OCI-LY1 (cell line): Measurements from ENCODE around the gene CHST12.

ENCODE experiments used
- H2AFZ ChIP-seq: fragments of 200-600 bp; sonication (generic), shearing (Covaris generic); 2 replicates; pipeline ENCODE4 v1.6.0; 2014; ENCODE audit warnings: antibody characterized with exemption, mild to moderate bottlenecking, low read length
- H3F3A ChIP-seq: fragments of 200-600 bp; sonication (generic), shearing (Covaris generic); 2 replicates; pipeline ENCODE4 v1.6.0; 2014; ENCODE audit warnings: mild to moderate bottlenecking, antibody characterized with exemption, low read length, moderate library complexity; ENCODE audit not compliant: insufficient read depth
- H3K27ac ChIP-seq: fragments of 200-600 bp; sonication (generic); 2 replicates; pipeline ENCODE4 v1.5.1; 2014; ENCODE audit warnings: low read length, mixed run types, mild to moderate bottlenecking, low read depth; ENCODE audit not compliant: poor library complexity, severe bottlenecking
- H3K27me3 ChIP-seq: fragments of 200-600 bp; sonication (generic); 2 replicates; pipeline ENCODE4 v1.6.0; 2014; ENCODE audit warnings: antibody characterized with exemption, mild to moderate bottlenecking, low read length, moderate library complexity; ENCODE audit not compliant: insufficient read depth
- H3K36me3 ChIP-seq: fragments of 200-600 bp; sonication (generic); 2 replicates; pipeline ENCODE4 v1.6.1; 2014; ENCODE audit warnings: mild to moderate bottlenecking, antibody characterized with exemption, low read length, moderate library complexity, mixed read lengths; ENCODE audit not compliant: insufficient read depth
- H3K4me1 ChIP-seq: fragments of 200-600 bp; sonication (generic); 2 replicates; pipeline ENCODE4 v1.5.1; 2014; ENCODE audit warnings: mild to moderate bottlenecking, low read length, moderate library complexity; ENCODE audit not compliant: insufficient read depth, severe bottlenecking
- H3K4me2 ChIP-seq: fragments of 200-600 bp; sonication (generic), shearing (Covaris generic); 2 replicates; pipeline ENCODE4 v1.6.1; 2014; ENCODE audit warnings: low read length
- H3K4me3 ChIP-seq: fragments of 200-600 bp; sonication (generic); 2 replicates; pipeline ENCODE4 v1.5.1; 2014; ENCODE audit warnings: low read length, low read depth, mild to moderate bottlenecking, mixed read lengths; ENCODE audit not compliant: poor library complexity, severe bottlenecking
- H3K79me2 ChIP-seq: fragments of 200-600 bp; shearing (Covaris generic); 2 replicates; pipeline ENCODE4 v1.6.1; 2016; ENCODE audit warnings: mixed run types, low read length, mixed read lengths; ENCODE audit not compliant: insufficient read depth
- H3K9ac ChIP-seq: fragments of 200-600 bp; sonication (generic), shearing (Covaris generic); 2 replicates; pipeline ENCODE4 v1.6.1; 2014; ENCODE audit warnings: mild to moderate bottlenecking, low read length, mixed read lengths
- H3K9me2 ChIP-seq: fragments of 200-600 bp; sonication (generic), shearing (Covaris generic); 2 replicates; pipeline ENCODE4 v1.6.1; 2014; ENCODE audit warnings: low read depth, mild to moderate bottlenecking, low read length, mixed read lengths
- H3K9me3 ChIP-seq: fragments of 200-600 bp; shearing (Covaris generic); 2 replicates; pipeline ENCODE4 v1.6.1; 2014; ENCODE audit warnings: low read length, mixed read lengths
- H4K20me1 ChIP-seq: fragments of 200-600 bp; sonication (generic), shearing (Covaris generic); 2 replicates; pipeline ENCODE4 v1.6.0; 2016; ENCODE audit warnings: mild to moderate bottlenecking, low read length; ENCODE audit not compliant: insufficient read depth
- EZH2 ChIP-seq: fragments of 200-600 bp; sonication (generic), shearing (Covaris generic); IDR thresholded peaks from 2 replicates; pipeline ENCODE4 v1.8.0; 2017; ENCODE audit warnings: borderline replicate concordance, mixed run types, mild to moderate bottlenecking, antibody characterized with exemption, low read length, moderate library complexity, mixed read lengths
- TF ChIP-seq, protein P1 (sequence below): fragments of 200-600 bp; sonication (generic), shearing (Covaris generic); IDR thresholded peaks from 2 replicates; pipeline ENCODE4 v1.5.1; 2017; ENCODE audit warnings: mild to moderate bottlenecking, antibody characterized with exemption, low read length, moderate library complexity, mixed read lengths

CHST12 gene

DNA sequence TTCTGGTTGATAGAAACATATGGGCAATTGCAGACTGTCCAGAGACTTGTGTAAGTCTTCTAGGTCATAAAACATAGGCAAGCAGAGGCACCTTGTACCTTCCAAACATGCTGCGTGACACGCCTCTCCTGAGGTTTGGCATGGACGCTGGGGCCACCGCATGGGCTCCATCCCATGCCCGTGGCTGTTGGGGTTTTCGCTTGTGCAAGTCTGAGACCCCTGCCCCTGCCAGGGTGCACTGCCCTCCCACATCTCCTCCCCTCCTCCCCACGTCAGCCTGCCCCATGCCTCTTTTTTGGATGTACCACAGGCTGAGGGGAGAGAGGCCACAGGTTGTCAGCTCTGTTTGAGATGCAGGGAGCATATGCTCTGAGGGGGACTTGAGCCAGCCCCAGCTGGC lies 29.8 kb upstream of the CHST12 start:
- H4K20me1 ChIP-seq, result no peaks in the 10 kb centered on the region

DNA sequence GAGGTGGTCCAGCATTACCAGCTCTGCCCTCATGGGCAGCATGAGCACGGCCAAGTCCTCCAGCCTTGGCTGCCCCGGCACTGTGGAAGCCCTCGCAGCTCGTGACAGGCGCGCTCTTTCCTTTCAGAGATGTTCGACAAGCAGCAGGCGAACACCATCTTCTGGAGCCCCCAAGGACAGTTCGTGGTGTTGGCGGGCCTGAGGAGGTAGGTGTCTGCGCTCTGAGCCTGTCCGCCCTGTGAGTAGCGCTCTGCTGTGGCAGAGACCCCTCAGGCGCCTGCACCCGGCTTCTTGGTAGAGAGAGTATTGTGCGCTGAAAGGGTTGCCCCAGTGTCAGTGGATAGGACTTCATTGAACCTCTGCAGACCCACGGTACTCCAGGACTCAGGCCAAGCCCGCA lies 29.0 kb upstream of the CHST12 start:
- no peak overlapping the region for H3K4me2 ChIP-seq
- H3F3A ChIP-seq, result no peaks in the 10 kb centered on the region
- H3K9ac ChIP-seq, result no peak overlapping the region
- no peaks in the 10 kb centered on the region for H3K4me1 ChIP-seq
- peaks cover 93% of the 10 kb centered on the region for H3K36me3 ChIP-seq
- no peaks in the 10 kb centered on the region for H3K27me3 ChIP-seq
- no peak for TF ChIP-seq EZH2
- TF ChIP-seq, protein P1, sequence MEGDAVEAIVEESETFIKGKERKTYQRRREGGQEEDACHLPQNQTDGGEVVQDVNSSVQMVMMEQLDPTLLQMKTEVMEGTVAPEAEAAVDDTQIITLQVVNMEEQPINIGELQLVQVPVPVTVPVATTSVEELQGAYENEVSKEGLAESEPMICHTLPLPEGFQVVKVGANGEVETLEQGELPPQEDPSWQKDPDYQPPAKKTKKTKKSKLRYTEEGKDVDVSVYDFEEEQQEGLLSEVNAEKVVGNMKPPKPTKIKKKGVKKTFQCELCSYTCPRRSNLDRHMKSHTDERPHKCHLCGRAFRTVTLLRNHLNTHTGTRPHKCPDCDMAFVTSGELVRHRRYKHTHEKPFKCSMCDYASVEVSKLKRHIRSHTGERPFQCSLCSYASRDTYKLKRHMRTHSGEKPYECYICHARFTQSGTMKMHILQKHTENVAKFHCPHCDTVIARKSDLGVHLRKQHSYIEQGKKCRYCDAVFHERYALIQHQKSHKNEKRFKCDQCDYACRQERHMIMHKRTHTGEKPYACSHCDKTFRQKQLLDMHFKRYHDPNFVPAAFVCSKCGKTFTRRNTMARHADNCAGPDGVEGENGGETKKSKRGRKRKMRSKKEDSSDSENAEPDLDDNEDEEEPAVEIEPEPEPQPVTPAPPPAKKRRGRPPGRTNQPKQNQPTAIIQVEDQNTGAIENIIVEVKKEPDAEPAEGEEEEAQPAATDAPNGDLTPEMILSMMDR, result no peak
- no peaks in the 10 kb centered on the region for H3K79me2 ChIP-seq
- no peaks in the 10 kb centered on the region for H4K20me1 ChIP-seq
- no peaks in the 10 kb centered on the region for H3K9me2 ChIP-seq
- no peak overlapping the region for H3K4me3 ChIP-seq
- H2AFZ ChIP-seq, result no peak overlapping the region
- no peaks in the 10 kb centered on the region for H3K9me3 ChIP-seq
- no peak overlapping the region for H3K27ac ChIP-seq

More for the DNA sequence above, 29.8 kb upstream of the CHST12 start:
- H3F3A ChIP-seq, result no peaks in the 10 kb centered on the region
- no peak overlapping the region for H3K4me2 ChIP-seq
- H3K4me1 ChIP-seq, result no peaks in the 10 kb centered on the region
- no peaks in the 10 kb centered on the region for H3K79me2 ChIP-seq
- H3K36me3 ChIP-seq, result peaks cover 93% of the 10 kb centered on the region
- H3K27me3 ChIP-seq, result no peaks in the 10 kb centered on the region
- no peaks in the 10 kb centered on the region for H3K9me3 ChIP-seq
- no peak overlapping the region for H2AFZ ChIP-seq
- no peak overlapping the region for H3K27ac ChIP-seq
- no peak overlapping the region for H3K4me3 ChIP-seq
- H3K9me2 ChIP-seq, result no peaks in the 10 kb centered on the region
- no peak overlapping the region for H3K9ac ChIP-seq
- TF ChIP-seq EZH2, result no peak
- TF ChIP-seq, protein P1, result no peak

DNA sequence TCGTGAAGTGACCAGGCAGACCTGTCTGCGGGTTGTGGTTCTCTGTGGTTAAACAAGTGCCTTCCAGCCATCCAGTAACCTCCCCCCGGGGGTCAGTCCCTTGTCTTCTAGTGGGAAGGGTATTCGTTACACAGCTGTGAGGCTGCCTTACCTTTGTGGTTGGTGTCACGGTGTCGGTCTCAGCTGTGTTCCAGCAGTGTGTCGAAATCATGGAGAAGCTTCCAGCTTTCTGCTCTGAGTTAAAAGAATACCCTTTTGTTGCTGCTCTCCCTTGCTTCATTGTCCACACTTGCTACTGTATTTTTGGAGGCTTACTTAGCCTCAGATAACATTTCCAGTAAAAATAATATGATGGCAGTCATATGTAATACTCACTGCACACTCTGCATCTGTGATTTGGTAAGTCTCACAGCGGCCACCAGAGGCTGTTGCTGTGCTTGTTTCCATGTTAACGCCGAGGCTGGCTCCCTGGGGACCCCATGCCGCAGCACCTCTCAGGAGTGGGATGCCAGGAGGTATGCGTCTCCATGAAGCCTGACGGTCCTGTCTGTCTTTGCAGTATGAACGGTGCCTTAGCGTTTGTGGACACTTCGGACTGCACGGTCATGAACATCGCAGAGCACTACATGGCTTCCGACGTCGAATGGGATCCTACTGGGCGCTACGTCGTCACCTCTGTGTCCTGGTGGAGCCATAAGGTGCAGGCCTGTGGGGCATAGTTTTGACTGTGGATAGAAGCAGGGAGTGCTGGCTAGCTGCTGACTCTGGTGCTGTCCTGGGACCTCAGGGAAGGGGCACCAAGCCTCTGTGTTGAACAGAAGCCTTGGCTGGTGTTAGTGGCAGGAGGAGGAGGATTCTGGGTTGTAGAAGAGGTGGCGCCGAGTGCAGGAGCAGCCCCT lies 28.3 kb upstream of the CHST12 start:
- Histone ChIP-seq H3K79me2 (no peaks in the 10 kb centered on the region), H3K27me3 (no peaks in the 10 kb centered on the region)

More for the DNA sequence above, 28.3 kb upstream of the CHST12 start:
- H3K4me1 ChIP-seq, result no peaks in the 10 kb centered on the region
- no peak overlapping the region for H3K27ac ChIP-seq
- no peak overlapping the region for H3K4me3 ChIP-seq
- H3K9ac ChIP-seq, result no peak overlapping the region
- no peak overlapping the region for H2AFZ ChIP-seq
- TF ChIP-seq EZH2, result no peak
- TF ChIP-seq, protein P1, result no peak
- H3K4me2 ChIP-seq, result no peak overlapping the region
- no peaks in the 10 kb centered on the region for H3K9me3 ChIP-seq
- H3K36me3 ChIP-seq, result peaks cover 93% of the 10 kb centered on the region
- no peaks in the 10 kb centered on the region for H3F3A ChIP-seq
- H4K20me1 ChIP-seq, result no peaks in the 10 kb centered on the region
- no peaks in the 10 kb centered on the region for H3K9me2 ChIP-seq
